ENCODE data around the gene LCE1D.

The LCE1D gene

DNA sequence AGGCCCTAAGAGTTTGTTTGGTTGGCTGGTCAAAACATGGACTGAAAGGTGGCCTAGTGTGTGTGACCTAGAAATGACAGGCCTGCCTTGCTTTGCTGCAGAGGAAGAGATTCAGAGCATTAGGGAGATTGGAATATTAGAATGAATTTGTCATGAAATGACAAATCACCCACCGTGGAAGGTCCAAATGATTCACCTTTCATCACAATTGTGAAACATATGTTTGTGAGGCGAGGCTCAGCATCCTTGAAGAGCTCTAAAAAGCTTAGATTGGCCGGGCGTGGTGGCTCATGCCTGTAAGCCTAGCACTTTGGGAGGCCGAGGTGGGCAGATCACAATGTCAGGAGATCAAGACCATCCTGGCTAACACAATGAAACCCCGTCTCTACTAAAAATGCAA lies 20.8 kb downstream of the LCE1D start:
- DNase-seq (ENCODE audit: low spot score), result no peak

DNA sequence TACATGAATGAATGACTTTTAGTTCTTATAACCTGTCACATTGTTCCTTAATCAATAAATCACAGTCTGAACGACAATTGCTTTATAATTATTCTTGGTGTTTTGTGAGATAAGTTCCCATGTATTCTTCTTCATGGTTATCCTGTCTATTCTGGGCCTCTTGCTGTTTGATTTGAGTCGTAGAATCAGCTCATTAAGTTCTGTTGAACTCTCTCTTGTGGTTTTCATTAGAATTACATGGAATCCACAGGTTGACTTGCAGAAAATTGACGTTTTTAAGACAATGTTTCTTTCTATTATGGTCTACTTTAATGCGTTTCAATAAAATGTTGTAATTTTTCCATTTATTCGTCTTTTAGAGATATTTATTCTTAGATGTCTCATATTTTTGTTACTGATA lies 26.8 kb downstream of the LCE1D start:
- DNase-seq (ENCODE audit: low spot score), result no peak

DNA sequence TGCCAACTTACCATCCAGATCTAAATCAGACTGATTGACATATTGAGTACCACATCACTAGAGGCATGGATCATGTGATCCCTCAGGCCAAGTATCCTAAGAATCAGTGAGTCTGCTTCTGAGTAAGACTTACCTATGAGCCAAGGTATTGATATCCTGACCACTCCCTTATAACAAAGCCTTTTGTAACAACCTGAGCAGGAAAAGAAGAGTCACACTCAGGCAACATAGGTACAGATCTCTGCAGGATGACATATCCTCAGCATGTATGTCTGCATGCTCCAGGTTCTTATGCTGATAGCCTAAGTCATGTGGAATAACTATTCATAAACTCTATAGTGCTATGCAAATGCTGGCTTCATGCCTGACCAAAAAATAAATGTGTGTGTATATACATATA lies 28.4 kb downstream of the LCE1D start:
- no peak for DNase-seq (ENCODE audit: low spot score)

DNA sequence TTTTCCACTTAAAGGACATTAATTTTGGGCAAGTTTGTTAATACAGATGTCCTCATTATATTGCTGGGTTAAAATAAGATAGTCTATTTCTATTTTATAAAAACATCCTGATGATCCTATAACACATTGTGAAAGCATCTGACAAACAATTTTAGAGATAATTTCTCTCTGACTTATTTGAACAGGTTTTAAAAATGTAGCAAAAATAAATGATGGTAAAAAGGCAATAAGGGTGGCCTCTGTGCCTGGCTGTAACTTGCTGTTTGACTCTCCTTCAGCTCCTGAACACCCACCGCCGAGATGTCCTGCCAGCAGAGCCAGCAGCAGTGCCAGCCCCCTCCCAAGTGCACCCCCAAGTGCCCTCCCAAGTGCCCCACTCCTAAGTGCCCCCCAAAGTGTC lies 30.7 kb downstream of the LCE1D start, which contains the start of gene LCE1A:
LCE1A (plus strand) TSS at position 301 of the 400 bp plus-strand sequence; CDS start at position 301, 0 bp downstream.
- DNase-seq (ENCODE audit: low spot score), result no peak

DNA sequence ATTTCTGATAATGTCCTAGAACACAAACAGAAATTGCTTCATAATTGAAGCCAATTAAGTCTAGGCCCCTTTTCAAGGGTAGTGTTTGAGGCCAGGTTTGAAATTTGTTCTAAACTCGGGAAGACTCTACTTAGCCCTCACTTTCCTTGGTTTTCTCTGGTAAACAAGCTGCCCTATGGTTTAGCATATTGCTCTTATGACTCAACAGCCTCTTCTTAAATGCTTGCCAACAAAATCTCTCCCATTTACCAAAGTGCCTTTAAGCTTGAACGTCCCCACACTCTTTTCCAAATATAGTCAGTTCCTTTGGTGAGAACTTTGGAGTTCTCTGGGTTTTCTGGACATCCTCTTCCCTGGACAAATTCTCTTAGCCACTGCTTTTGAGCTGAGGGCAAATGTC lies 40.3 kb downstream of the LCE1D start:
- no peak for DNase-seq (ENCODE audit: low spot score)

DNA sequence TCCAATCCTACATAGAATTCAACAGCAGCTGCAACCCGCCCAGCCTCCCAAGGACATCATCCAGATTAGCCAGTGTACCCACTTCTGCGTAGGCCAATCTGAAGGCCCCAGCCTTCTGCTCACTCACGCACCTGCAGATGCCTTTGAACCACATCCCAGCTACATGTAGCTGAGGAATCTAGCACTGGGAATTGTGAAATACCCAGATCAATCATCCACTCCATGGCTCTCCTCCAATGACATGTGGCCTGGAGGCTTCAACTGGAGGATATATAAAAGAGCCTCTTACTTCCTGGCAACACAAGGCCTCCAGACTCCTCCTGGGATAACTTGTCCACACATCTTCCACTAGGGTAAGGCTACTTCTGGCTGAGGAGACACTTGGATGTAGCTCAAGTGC lies 46.0 kb downstream of the LCE1D start, which contains the start of gene LCE6A:
LCE6A (plus strand) TSS at position 301 of the 400 bp plus-strand sequence. CDS start 665 bp downstream, outside the sequence.
- no peak for DNase-seq (ENCODE audit: low spot score)

All from pons (tissue), 1 donor.